GM23338 (cell line): ENCODE data around the gene BET1. TPM values are rescaled to one million over a fixed set of nuclear protein-coding genes. Genes with fewer than 3 reads are reported as not detected.

ENCODE experiments used
- ATAC-seq: fragments of 200-7000 bp; cut with Tn5 transposase; 3 replicates; pipeline ENCODE4 v1.9.1; 2020
- DNase-seq: peaks from one replicate; pipeline ENCODE4 v3.0.0-alpha.2; 2015; ENCODE audit warnings: low spot score
- H2AFZ ChIP-seq: fragments of 200-600 bp; sonication (generic); 2 replicates; pipeline ENCODE4 v1.8.0; 2016; ENCODE audit warnings: antibody characterized with exemption, mild to moderate bottlenecking, moderate library complexity
- H3F3A ChIP-seq: fragments of 200-600 bp; sonication (generic); replicated peaks from 2 replicates; pipeline ENCODE4 v1.8.0; 2017; ENCODE audit warnings: antibody characterized with exemption, mixed run types, low read depth
- H3K27ac ChIP-seq: fragments of 200-600 bp; sonication (generic); 2 replicates; pipeline ENCODE4 v1.6.1; 2016; ENCODE audit warnings: low read depth
- H3K27me3 ChIP-seq: fragments of 200-600 bp; sonication (generic); 2 replicates; pipeline ENCODE4 v1.8.0; 2016; ENCODE audit warnings: mild to moderate bottlenecking, mixed run types, moderate library complexity; ENCODE audit not compliant: insufficient read depth
- H3K36me3 ChIP-seq: fragments of 200-600 bp; sonication (generic); 2 replicates; pipeline ENCODE4 v1.8.0; 2016; ENCODE audit warnings: mild to moderate bottlenecking; ENCODE audit not compliant: insufficient read depth
- H3K4me1 ChIP-seq: fragments of 200-600 bp; sonication (generic); 2 replicates; pipeline ENCODE4 v1.8.0; 2016; ENCODE audit warnings: mild to moderate bottlenecking, moderate library complexity; ENCODE audit not compliant: insufficient read depth
- H3K4me2 ChIP-seq: fragments of 200-600 bp; sonication (generic); 2 replicates; pipeline ENCODE4 v1.7.1; 2017; ENCODE audit warnings: mixed run types
- H3K4me3 ChIP-seq: fragments of 200-600 bp; sonication (generic); 2 replicates; pipeline ENCODE4 v1.6.1; 2016; ENCODE audit warnings: mixed run types
- H3K79me2 ChIP-seq: fragments of 200-600 bp; sonication (generic); replicated peaks from 2 replicates; pipeline ENCODE4 v1.8.0; 2017; ENCODE audit warnings: mild to moderate bottlenecking; ENCODE audit not compliant: insufficient read depth
- H3K9me2 ChIP-seq: fragments of 200-600 bp; sonication (generic); 2 replicates; pipeline ENCODE4 v1.8.0; 2017; ENCODE audit not compliant: insufficient read depth
- H4K20me1 ChIP-seq: fragments of 200-600 bp; sonication (generic); replicated peaks from 2 replicates; pipeline ENCODE4 v1.8.0; 2017; ENCODE audit warnings: mild to moderate bottlenecking; ENCODE audit not compliant: insufficient read depth
- H3K27ac Mint-ChIP-seq: 2 replicates; pipeline ENCODE4 v1.8.0; 2020; ENCODE audit warnings: inconsistent platforms, mild to moderate bottlenecking, moderate library complexity, mixed read lengths
- H3K27me3 Mint-ChIP-seq: 3 replicates; pipeline ENCODE4 v1.8.0; 2022; ENCODE audit warnings: low read depth, mild to moderate bottlenecking, moderate library complexity, mixed read lengths, inconsistent platforms; ENCODE audit not compliant: insufficient read depth, poor library complexity
- H3K36me3 Mint-ChIP-seq: 3 replicates; pipeline ENCODE4 v1.8.0; 2021; ENCODE audit warnings: low read depth, mild to moderate bottlenecking, inconsistent platforms, moderate library complexity, mixed read lengths
- H3K4me1 Mint-ChIP-seq: 3 replicates; pipeline ENCODE4 v1.8.0; 2020; ENCODE audit warnings: mild to moderate bottlenecking, inconsistent platforms, mixed read lengths
- H3K4me3 Mint-ChIP-seq: 3 replicates; pipeline ENCODE4 v1.8.0; 2021; ENCODE audit warnings: moderate library complexity, mild to moderate bottlenecking, inconsistent platforms, mixed read lengths
- H3K9me3 Mint-ChIP-seq: 3 replicates; pipeline ENCODE4 v1.8.0; 2020; ENCODE audit warnings: moderate library complexity, mild to moderate bottlenecking, inconsistent platforms, mixed read lengths
- CREB1 ChIP-seq: fragments of 250-450 bp; sonication (Bioruptor Pico); IDR thresholded peaks from 2 replicates; pipeline ENCODE4 v1.5.0; 2020; ENCODE audit warnings: low read depth, mild to moderate bottlenecking, moderate library complexity
- ETS1 ChIP-seq: IDR thresholded peaks from 2 replicates; pipeline ENCODE4 v1.6.1; 2016; ENCODE audit warnings: antibody characterized with exemption
- NANOG ChIP-seq: IDR thresholded peaks from 2 replicates; pipeline ENCODE4 v1.6.1; 2016; ENCODE audit warnings: antibody characterized with exemption, borderline replicate concordance
- REST ChIP-seq: IDR thresholded peaks from one replicate; pipeline ENCODE4 v1.6.1; 2018; ENCODE audit warnings: antibody characterized with exemption; ENCODE audit not compliant: unreplicated experiment
- ZNF331 ChIP-seq: fragments of 250-450 bp; sonication (Bioruptor Pico); IDR thresholded peaks from 2 replicates; pipeline ENCODE4 v1.5.0; 2020; ENCODE audit warnings: low read depth, mild to moderate bottlenecking, moderate library complexity
- polyA plus RNA-seq: library from polyadenylated mRNA; unstranded; fragments of >200 nt; fragmentation: Nextera tagmentation; extraction: Ambion mirVana; gene quantifications from 2 replicates; pipeline ENCODE4 v1.2.1, GENCODE V29; 2016
- total RNA-seq: library from RNA; depleted of rRNA; stranded (reverse); fragments of >200 nt; shearing (Covaris generic); gene quantifications from 2 replicates; pipeline ENCODE4 v1.2.3, GENCODE V29; 2014

The BET1 gene
- total and polyA plus RNA-seq, 2 experiments from 2014 or later = 42.2 to 69.2 TPM

- Mint-ChIP-seq H3K27me3 (no peaks in the 10 kb centered on the region), H3K4me3 (no peak overlapping the region), H3K36me3 (no peaks in the 10 kb centered on the region), H3K9me3 (no peaks in the 10 kb centered on the region), H3K4me1 (no peaks in the 10 kb centered on the region), H3K27ac (no peak overlapping the region)
- Histone ChIP-seq H3K79me2 (no peaks in the 10 kb centered on the region), H4K20me1 (no peaks in the 10 kb centered on the region), H3F3A (no peaks in the 10 kb centered on the region), H3K4me3 (no peak overlapping the region), H3K4me1 (no peaks in the 10 kb centered on the region), H3K27ac (no peak overlapping the region), H3K4me2 (no peak overlapping the region), H3K27me3 (no peaks in the 10 kb centered on the region), H2AFZ (no peak overlapping the region), H3K9me2 (no peaks in the 10 kb centered on the region), H3K36me3 (no peaks in the 10 kb centered on the region)
- DNase-seq = no peak
- ATAC-seq = no peak
- TF ChIP-seq ZNF331 (CRISPR knock-in tag) = no peak
Measured at GRCh38 chr7:93964813-93965212, 39.3 kb downstream of the BET1 start.

- ATAC-seq = no peak
- no peaks in the 10 kb centered on the region for H3K4me1 Mint-ChIP-seq
- H3K36me3 ChIP-seq = no peaks in the 10 kb centered on the region
Measured at GRCh38 chr7:93964262-93964661, 39.9 kb downstream of the BET1 start.

More at GRCh38 chr7:93964262-93964661, 39.9 kb downstream of the BET1 start:
- Mint-ChIP-seq H3K4me3 (no peak overlapping the region), H3K9me3 (no peaks in the 10 kb centered on the region), H3K27me3 (no peaks in the 10 kb centered on the region), H3K36me3 (no peaks in the 10 kb centered on the region), H3K27ac (no peak overlapping the region)
- Histone ChIP-seq H3K4me2 (no peak overlapping the region), H3F3A (no peaks in the 10 kb centered on the region), H3K4me1 (no peaks in the 10 kb centered on the region), H4K20me1 (no peaks in the 10 kb centered on the region), H3K79me2 (no peaks in the 10 kb centered on the region), H3K9me2 (no peaks in the 10 kb centered on the region), H3K4me3 (no peak overlapping the region), H3K27me3 (no peaks in the 10 kb centered on the region), H2AFZ (no peak overlapping the region), H3K27ac (no peak overlapping the region)
- TF ChIP-seq ETS1 = no peak
- no peak for TF ChIP-seq NANOG
- no peak for TF ChIP-seq CREB1 (CRISPR knock-in tag)
- TF ChIP-seq REST = no peak
- DNase-seq = no peak
